K562 (cell line): ENCODE results near the gene PEX6. TPM values are rescaled to one million over a fixed set of nuclear protein-coding genes. Genes with fewer than 3 reads are reported as not detected.

Experiments used
- FOSL1 ChIP-seq: fragments of 200-800 bp; sonication (Bioruptor generic); conservative IDR thresholded peaks from 2 replicates; pipeline ENCODE4 v1.6.1; 2016; ENCODE audit warnings: missing genetic modification characterization, missing compliant biosample characterization
- FOXK2 ChIP-seq, 2 experiments: fragments of 450-650 bp; IDR thresholded peaks in 1 of 2; conservative IDR thresholded peaks in 1 of 2; 2 replicates each; pipeline ENCODE4 v1.6.1; 2016; ENCODE audit warnings: low read depth in 2 of 2, mild to moderate bottlenecking in 1 of 2
- GABPB1 ChIP-seq: sonication (generic); formaldehyde crosslinking; IDR thresholded peaks from 2 replicates; pipeline ENCODE4 v1.8.0; 2022; ENCODE audit warnings: mild to moderate bottlenecking, missing genetic modification reagents
- MBD2 ChIP-seq: sonication (generic); IDR thresholded peaks from 2 replicates; pipeline ENCODE4 v1.6.1; 2016; ENCODE audit warnings: low read depth, borderline replicate concordance
- SIN3B ChIP-seq: fragments of 450-650 bp; IDR thresholded peaks from 2 replicates; pipeline ENCODE4 v1.6.1; 2017; ENCODE audit warnings: low read depth, mild to moderate bottlenecking, moderate library complexity
- polyA plus RNA-seq, 8 experiments: library from polyadenylated mRNA; depleted of rRNA in 4 of 8; stranded (reverse) in 5 of 8; unstranded in 3 of 8; fragments of >200 nt; fragmentation: Nextera tagmentation in 2 of 8; fragmentation: Illumina TruSeq in 1 of 8; extraction: Ambion mirVana in 2 of 8; extraction: Trizol in 1 of 8; gene quantifications; 2 replicates each; pipeline versions ENCODE4 v1.2.1 to v1.2.3, GENCODE V29; 2011 to 2014; ENCODE audit warnings: inconsistent platforms in 1 of 8, missing spikeins in 1 of 8
- total RNA-seq, 7 experiments: library from RNA; depleted of rRNA in 6 of 7; stranded (reverse); fragments of >200 nt in 6 of 7; fragmentation: Illumina TruSeq in 2 of 7; extraction: Trizol in 2 of 7; gene quantifications; 2 replicates each; pipeline versions ENCODE4 v1.2.1 to v1.2.3, GENCODE V29; 2011 to 2021; ENCODE audit warnings: low replicate concordance in 1 of 7
- TF ChIP-seq, protein P1 (sequence below): fragments of 200-400 bp; formaldehyde crosslinking; IDR thresholded peaks from 2 replicates; pipeline ENCODE4 v1.6.1; 2017; ENCODE audit warnings: mild to moderate bottlenecking, low read depth, low read length, moderate library complexity
- TF ChIP-seq, protein P2 (sequence below): fragments of 450-650 bp; IDR thresholded peaks from 2 replicates; pipeline ENCODE4 v1.6.1; 2016; ENCODE audit warnings: mild to moderate bottlenecking, moderate library complexity
- TF ChIP-seq, protein P3 (sequence below), 2 experiments: IDR thresholded peaks; 2 replicates each; pipeline ENCODE4 v1.6.1; 2012; ENCODE audit warnings: improper control_type of control experiment in 2 of 2, low read depth in 2 of 2, low read length in 2 of 2, borderline replicate concordance in 1 of 2
- TF ChIP-seq, protein P4 (sequence below): fragments of 450-650 bp; formaldehyde crosslinking; IDR thresholded peaks from 2 replicates; pipeline ENCODE4 v1.4.0; 2020; ENCODE audit warnings: mild to moderate bottlenecking, moderate library complexity

PEX6 gene
- total and polyA plus RNA-seq, 9 of the 15 experiments (the other 6 are each of a cell fraction or from before 2014, with no cell fraction given) = 0.17 to 20.8 (median 6.9) TPM

DNA sequence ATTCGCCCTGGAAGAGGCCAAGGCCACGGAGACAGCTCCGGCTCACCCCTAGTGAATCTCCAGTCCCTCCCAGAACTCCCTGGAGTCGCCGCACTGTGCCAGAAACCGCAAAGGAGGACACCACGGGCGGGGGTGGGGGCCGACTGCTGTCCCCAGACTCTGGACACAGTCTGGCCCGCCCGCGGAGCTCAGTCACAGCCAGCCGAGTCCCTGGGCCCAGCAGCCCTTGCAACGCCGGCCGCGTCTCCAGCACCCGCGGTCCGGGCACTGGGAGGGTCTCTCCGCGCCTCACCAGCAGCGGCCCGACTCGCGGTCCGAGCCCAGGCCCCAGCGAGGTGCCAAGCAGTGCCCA is 518 bp downstream of the PEX6 start (continued):
- 0 out of 4 replicates have a peak, but pooled peaks of 1 of the 2 experiments have one; percentile 7 for TF ChIP-seq FOXK2 (conservative IDR thresholded peaks at IDR 0.05 in 1 of 2, IDR thresholded peaks at IDR 0.05 in 1 of 2; ENCODE audit: low read depth in 2 of 2)
- no peak for TF ChIP-seq SIN3B
- TF ChIP-seq FOSL1 (tag) = no peak
- TF ChIP-seq, protein P1, sequence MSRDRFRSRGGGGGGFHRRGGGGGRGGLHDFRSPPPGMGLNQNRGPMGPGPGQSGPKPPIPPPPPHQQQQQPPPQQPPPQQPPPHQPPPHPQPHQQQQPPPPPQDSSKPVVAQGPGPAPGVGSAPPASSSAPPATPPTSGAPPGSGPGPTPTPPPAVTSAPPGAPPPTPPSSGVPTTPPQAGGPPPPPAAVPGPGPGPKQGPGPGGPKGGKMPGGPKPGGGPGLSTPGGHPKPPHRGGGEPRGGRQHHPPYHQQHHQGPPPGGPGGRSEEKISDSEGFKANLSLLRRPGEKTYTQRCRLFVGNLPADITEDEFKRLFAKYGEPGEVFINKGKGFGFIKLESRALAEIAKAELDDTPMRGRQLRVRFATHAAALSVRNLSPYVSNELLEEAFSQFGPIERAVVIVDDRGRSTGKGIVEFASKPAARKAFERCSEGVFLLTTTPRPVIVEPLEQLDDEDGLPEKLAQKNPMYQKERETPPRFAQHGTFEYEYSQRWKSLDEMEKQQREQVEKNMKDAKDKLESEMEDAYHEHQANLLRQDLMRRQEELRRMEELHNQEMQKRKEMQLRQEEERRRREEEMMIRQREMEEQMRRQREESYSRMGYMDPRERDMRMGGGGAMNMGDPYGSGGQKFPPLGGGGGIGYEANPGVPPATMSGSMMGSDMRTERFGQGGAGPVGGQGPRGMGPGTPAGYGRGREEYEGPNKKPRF = no peak
- TF ChIP-seq, protein P2, sequence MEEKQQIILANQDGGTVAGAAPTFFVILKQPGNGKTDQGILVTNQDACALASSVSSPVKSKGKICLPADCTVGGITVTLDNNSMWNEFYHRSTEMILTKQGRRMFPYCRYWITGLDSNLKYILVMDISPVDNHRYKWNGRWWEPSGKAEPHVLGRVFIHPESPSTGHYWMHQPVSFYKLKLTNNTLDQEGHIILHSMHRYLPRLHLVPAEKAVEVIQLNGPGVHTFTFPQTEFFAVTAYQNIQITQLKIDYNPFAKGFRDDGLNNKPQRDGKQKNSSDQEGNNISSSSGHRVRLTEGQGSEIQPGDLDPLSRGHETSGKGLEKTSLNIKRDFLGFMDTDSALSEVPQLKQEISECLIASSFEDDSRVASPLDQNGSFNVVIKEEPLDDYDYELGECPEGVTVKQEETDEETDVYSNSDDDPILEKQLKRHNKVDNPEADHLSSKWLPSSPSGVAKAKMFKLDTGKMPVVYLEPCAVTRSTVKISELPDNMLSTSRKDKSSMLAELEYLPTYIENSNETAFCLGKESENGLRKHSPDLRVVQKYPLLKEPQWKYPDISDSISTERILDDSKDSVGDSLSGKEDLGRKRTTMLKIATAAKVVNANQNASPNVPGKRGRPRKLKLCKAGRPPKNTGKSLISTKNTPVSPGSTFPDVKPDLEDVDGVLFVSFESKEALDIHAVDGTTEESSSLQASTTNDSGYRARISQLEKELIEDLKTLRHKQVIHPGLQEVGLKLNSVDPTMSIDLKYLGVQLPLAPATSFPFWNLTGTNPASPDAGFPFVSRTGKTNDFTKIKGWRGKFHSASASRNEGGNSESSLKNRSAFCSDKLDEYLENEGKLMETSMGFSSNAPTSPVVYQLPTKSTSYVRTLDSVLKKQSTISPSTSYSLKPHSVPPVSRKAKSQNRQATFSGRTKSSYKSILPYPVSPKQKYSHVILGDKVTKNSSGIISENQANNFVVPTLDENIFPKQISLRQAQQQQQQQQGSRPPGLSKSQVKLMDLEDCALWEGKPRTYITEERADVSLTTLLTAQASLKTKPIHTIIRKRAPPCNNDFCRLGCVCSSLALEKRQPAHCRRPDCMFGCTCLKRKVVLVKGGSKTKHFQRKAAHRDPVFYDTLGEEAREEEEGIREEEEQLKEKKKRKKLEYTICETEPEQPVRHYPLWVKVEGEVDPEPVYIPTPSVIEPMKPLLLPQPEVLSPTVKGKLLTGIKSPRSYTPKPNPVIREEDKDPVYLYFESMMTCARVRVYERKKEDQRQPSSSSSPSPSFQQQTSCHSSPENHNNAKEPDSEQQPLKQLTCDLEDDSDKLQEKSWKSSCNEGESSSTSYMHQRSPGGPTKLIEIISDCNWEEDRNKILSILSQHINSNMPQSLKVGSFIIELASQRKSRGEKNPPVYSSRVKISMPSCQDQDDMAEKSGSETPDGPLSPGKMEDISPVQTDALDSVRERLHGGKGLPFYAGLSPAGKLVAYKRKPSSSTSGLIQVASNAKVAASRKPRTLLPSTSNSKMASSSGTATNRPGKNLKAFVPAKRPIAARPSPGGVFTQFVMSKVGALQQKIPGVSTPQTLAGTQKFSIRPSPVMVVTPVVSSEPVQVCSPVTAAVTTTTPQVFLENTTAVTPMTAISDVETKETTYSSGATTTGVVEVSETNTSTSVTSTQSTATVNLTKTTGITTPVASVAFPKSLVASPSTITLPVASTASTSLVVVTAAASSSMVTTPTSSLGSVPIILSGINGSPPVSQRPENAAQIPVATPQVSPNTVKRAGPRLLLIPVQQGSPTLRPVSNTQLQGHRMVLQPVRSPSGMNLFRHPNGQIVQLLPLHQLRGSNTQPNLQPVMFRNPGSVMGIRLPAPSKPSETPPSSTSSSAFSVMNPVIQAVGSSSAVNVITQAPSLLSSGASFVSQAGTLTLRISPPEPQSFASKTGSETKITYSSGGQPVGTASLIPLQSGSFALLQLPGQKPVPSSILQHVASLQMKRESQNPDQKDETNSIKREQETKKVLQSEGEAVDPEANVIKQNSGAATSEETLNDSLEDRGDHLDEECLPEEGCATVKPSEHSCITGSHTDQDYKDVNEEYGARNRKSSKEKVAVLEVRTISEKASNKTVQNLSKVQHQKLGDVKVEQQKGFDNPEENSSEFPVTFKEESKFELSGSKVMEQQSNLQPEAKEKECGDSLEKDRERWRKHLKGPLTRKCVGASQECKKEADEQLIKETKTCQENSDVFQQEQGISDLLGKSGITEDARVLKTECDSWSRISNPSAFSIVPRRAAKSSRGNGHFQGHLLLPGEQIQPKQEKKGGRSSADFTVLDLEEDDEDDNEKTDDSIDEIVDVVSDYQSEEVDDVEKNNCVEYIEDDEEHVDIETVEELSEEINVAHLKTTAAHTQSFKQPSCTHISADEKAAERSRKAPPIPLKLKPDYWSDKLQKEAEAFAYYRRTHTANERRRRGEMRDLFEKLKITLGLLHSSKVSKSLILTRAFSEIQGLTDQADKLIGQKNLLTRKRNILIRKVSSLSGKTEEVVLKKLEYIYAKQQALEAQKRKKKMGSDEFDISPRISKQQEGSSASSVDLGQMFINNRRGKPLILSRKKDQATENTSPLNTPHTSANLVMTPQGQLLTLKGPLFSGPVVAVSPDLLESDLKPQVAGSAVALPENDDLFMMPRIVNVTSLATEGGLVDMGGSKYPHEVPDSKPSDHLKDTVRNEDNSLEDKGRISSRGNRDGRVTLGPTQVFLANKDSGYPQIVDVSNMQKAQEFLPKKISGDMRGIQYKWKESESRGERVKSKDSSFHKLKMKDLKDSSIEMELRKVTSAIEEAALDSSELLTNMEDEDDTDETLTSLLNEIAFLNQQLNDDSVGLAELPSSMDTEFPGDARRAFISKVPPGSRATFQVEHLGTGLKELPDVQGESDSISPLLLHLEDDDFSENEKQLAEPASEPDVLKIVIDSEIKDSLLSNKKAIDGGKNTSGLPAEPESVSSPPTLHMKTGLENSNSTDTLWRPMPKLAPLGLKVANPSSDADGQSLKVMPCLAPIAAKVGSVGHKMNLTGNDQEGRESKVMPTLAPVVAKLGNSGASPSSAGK = no peak
- TF ChIP-seq GABPB1 = no peak
- TF ChIP-seq, protein P3, sequence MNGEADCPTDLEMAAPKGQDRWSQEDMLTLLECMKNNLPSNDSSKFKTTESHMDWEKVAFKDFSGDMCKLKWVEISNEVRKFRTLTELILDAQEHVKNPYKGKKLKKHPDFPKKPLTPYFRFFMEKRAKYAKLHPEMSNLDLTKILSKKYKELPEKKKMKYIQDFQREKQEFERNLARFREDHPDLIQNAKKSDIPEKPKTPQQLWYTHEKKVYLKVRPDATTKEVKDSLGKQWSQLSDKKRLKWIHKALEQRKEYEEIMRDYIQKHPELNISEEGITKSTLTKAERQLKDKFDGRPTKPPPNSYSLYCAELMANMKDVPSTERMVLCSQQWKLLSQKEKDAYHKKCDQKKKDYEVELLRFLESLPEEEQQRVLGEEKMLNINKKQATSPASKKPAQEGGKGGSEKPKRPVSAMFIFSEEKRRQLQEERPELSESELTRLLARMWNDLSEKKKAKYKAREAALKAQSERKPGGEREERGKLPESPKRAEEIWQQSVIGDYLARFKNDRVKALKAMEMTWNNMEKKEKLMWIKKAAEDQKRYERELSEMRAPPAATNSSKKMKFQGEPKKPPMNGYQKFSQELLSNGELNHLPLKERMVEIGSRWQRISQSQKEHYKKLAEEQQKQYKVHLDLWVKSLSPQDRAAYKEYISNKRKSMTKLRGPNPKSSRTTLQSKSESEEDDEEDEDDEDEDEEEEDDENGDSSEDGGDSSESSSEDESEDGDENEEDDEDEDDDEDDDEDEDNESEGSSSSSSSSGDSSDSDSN (IDR thresholded peaks at IDR 0.05; ENCODE audit: borderline replicate concordance in 1 of 2, low read depth in 2 of 2, low read length in 2 of 2) = peak; percentile 27 to 92; a peak in 3 of 4 replicates
- TF ChIP-seq, protein P4, sequence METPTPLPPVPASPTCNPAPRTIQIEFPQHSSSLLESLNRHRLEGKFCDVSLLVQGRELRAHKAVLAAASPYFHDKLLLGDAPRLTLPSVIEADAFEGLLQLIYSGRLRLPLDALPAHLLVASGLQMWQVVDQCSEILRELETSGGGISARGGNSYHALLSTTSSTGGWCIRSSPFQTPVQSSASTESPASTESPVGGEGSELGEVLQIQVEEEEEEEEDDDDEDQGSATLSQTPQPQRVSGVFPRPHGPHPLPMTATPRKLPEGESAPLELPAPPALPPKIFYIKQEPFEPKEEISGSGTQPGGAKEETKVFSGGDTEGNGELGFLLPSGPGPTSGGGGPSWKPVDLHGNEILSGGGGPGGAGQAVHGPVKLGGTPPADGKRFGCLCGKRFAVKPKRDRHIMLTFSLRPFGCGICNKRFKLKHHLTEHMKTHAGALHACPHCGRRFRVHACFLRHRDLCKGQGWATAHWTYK (CRISPR knock-in tag) = no peak
- TF ChIP-seq MBD2 = no peak
